GM21723 (cell line): ENCODE measurements around the gene KCNIP1.
"Not testable (repeated sequence)": the region's sequence is repeated elsewhere in the genome, so short reads cannot be mapped to it uniquely, and the experiment has no call there.

Experiments
- ATAC-seq: cut with Tn5 transposase; IDR thresholded peaks from one replicate; pipeline ENCODE4 v1.9.1; 2021; ENCODE audit warnings: mild to moderate bottlenecking, moderate library complexity; ENCODE audit not compliant: unreplicated experiment

The KCNIP1 gene

DNA sequence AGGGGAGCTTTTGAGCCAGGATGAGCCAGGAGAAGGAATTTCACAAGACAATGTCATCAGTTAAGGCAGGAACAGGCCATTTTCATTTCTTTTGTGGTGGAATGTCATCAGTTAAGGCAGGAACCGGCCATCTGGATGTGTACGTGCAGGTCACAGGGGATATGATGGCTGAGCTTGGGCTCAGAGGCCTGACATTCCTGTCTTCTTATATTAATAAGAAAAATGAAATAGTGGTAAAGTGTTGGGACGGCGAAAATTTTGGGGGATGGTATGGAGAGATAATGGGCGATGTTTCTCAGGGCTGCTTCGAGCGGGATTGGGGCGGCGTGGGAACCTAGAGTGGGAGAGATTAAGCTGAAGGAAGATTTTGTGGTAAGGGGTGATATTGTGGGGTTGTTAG lies 258.5 kb downstream of the KCNIP1 start:
- not testable (repeated sequence) for ATAC-seq

DNA sequence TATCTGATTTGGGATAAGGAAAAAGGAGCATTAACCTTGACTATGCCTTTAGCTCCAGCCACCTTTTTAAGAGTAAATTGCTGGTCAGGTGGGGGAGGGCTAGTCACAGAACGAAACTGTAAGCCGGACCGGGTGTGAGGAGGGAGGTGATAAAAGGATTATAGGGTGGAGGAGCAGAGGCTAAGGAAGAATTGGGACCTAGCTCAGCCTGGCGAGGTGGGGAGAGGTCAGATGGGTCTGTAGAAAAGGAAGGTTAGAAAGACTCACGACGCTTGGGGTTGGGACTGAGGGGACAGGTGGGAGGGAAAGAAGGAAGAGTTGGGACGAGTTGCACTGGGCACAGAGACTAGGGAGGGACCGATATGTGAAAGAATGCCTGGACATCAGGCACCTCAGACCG lies 262.0 kb downstream of the KCNIP1 start:
- not testable (repeated sequence) for ATAC-seq

DNA sequence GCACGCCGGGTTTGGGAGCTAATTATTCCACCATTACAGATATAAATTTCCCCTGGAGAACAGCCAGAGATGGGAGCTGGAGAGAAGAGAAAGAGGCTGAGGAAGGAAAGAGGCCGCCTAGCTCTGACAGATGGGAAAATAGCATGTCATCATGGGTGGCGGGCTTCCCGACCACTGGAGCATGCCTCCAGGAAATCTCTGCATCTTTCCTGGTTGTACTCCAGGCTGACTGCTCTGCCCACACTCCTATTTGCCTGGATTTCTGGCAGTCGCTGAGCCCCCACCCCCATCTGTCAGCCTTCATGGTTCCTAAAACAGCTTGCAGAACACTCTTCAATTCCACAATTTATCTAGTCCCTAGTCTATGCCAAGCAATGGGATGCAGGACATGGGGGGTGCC lies 265.4 kb downstream of the KCNIP1 start:
- no peak for ATAC-seq

DNA sequence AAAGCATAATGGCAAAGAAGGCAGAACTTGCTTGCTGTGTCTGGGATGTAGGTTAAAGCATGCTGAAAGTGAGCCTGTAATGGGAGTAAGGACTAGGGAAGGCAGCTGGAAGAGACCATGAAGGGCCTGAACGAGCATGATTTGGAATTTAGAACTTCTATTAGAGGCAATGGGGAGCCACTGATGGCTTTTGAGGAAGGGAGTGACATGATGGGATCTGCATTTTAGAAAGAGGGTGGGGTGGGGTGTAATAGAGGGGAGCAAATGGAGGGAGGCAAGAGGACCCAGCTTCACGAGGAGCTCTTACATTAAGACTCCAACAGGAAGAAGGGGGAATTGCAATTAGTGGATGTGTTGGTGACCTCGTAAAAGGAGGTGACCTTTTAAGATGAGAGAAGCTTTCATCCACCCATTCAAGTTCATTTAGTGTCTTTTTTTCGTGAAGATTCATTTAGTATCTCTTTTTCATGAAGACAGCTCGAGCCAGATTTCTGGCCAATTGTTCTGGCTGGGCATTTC lies 266.1 kb downstream of the KCNIP1 start:
- ATAC-seq: no peak

DNA sequence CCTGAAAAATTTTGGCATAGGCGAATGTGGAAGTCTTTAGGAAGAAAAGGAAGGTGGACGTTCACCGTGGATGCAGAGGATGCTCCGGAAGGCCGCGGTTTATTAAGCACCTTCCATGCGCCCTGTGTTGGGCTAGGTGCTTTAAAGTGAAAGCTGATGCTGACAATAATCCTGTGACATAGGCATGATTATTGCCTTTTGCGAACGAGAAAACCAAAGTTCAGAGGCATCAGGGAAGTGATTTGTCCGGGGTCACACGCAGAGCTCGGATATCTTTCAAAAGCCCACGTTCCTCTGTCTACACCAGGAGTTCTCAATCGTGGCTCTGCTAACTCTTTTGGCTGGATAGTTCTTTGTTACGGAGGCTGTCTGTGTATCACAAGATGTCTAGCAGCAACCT lies 267.7 kb downstream of the KCNIP1 start:
- no peak for ATAC-seq

DNA sequence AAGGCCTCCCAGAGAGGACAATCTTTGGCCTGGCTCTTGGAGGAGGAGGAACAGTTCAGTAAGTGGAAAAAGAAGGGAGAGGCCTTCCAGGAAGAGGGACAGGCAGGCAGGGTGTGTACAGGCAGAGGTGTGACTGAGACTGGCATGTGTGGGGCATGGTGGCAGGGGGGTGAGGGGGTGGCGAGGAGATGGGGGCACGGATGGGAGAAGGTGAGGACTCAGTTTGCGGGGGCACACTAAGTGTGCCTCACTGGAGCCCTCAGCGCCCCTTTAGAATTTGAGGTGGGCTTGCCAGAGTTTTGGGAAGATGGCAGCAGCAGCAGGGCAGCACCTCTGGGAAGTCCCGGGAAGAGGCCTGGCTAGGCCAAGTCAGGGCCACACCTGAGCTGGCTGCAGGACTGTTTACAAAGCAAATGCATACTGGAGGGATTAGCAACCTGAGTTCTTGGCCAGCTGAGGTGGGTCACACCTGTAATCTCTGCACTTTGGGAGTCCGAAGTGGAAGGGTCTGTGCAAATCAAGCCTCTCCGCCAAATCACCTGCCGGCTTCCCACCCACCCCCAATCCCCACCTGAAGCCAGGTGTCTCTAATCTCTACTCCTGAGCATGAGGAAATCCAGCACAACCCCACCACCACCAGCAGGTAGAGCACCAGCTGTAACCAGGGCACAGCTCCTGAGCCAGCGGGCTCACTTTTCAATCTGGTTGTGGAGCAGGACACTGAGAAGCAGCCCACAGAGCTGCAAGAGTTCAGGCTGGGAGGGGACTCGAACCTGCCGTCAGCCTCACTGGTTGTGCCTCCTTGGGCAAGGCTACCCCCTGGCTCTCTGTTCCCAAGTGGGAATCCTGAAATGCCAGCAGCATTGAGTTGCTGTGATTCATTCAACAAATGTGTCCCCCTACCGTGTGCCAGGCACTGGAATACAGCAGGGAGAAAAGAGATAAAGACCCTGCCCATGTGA lies 269.5 kb downstream of the KCNIP1 start:
- ATAC-seq: no peak

DNA sequence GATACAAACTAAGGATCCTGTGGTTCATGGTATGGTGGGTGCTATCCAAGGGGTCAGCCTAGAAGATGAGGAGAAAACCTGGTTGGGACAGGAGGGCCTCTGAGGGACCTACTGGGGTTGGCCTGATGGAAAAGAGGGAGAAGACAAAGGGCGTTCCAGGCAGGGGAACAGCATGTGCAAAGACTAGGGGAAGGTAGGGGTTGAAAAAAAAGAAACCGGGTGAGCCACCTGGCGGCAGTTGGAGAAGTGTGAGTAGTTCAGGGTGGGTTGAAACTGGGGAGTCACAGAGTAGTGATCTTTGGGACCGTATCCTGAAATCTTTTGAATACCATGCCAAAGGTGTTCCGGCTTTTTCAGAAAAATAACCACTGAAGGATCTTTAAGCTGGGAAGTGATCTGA lies 271.0 kb downstream of the KCNIP1 start:
- ATAC-seq: no peak

DNA sequence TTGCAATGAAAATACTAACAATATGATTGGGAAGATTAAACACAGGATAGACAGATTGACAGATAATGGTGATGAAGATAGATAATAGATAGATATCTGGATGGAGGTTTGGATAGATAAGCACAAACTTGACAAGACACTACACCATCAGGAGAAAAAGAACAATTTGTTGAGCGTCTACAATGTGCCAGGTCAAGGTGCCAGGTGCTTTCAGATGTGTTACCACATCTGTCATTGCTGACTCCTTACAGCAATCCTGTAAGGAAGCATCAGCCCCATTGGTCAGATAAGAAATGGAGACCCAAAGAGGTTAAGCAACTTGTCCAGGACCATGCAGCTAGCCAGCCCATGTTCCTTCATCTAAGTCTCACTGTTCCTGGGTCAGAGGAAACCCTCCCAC lies 278.1 kb downstream of the KCNIP1 start:
- ATAC-seq: no peak

DNA sequence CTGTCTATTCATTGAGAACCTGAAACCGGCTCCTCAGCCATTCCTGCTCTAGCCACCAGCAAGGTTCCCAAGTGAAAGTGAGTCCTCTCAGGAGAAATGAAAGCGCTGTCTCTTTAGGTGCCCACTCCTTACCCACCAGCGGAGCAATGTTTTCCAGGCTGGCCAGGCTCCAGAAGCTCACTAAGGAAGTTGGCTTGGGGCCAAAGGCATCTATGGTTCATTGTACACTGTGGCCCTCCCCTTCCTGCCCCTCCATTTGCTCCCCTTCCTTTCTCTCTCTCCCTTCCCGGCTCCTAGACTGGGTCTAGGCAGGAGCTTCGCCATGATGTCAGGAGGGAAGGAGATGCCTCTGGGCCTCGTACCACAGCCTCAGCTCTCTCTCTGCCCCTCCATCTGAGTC lies 278.6 kb downstream of the KCNIP1 start:
- no peak for ATAC-seq

DNA sequence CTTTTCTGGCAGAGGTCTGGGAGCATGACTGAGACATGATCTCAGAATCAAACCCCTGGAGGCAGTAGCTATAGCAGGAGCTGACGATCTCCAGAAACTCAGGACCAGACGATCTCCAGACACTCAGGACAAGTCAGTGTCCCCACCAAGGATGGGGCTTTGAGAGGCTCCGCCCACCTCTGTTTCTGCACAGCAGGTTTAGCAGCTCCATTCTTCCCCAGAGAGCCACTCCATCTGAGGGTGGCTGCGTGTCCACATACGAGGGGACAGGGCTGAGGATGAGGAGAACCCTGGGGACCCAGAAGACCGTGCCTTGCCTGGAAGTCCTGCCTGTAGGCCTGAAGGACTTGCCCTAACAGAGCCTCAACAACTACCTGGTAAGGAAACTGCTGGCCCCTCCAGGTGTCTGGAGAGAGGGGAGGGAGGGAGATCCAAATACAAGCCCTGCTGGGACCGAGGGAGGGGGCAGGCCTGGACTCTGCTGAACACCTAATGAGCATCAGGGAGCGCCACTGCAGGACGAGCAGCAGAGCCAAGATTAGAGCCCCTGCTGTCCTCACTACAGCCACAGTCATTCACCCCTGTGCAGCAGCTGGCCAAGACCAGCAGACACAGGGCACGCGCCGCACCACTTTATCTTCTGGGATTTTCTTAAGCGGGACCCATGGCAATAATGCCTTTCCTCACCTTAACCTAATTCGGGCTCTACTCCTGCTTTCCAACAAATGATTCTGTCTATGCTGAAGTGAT lies 279.9 kb downstream of the KCNIP1 start, which contains the start of gene GABRP:
TSS of gene GABRP (plus strand) at position 228 of the 750 bp plus-strand sequence. CDS start 4,891 bp downstream, outside the sequence.
- ATAC-seq: no peak

DNA sequence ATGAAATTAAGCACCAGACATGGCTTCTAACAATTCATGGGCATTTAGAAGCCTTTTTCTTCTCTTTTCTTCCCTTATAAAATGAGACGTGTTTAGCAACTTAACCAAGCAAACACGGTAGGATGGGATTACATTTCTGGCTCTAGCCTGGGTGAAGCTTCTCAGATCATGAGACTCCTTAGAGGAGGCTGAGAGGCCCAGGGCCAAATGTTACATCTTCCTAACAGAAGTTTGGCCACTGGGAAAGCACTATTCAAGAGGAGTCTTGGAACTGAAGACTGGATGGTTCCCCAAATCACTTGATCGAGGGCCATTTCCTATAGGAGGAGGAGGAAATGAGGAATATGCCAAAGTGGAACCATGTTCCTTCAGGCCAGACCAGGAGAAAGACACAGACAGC lies 281.6 kb downstream of the KCNIP1 start:
- no peak for ATAC-seq
